Forelimb muscle (tissue), 1 donor: Measurements from ENCODE around the gene PRX. TPM values are rescaled to one million over a fixed set of nuclear protein-coding genes. Genes with fewer than 3 reads are reported as not detected.
"Not testable (repeated sequence)": the region's sequence is repeated elsewhere in the genome, so short reads cannot be mapped to it uniquely, and the experiment has no call there.

Experiments used
- DNase-seq: peaks from one replicate; pipeline ENCODE4 v3.0.0-alpha.2; 2013; ENCODE audit warnings: low read depth
- polyA plus RNA-seq: library from polyadenylated mRNA; unstranded; fragments of 120-200 nt; gene quantifications from one replicate; pipeline ENCODE4 v1.2.1, GENCODE V29; 2013; ENCODE audit not compliant: insufficient read length

Gene PRX
- polyA plus RNA-seq, 1 donor = 7.7 TPM

GRCh38 chr19:40414542-40415535 lies 1.7 kb upstream of the PRX start:
- no peak for DNase-seq

- DNase-seq = no peak
Measured at GRCh38 chr19:40412866-40413265, 312 bp downstream of the PRX start.

DNA sequence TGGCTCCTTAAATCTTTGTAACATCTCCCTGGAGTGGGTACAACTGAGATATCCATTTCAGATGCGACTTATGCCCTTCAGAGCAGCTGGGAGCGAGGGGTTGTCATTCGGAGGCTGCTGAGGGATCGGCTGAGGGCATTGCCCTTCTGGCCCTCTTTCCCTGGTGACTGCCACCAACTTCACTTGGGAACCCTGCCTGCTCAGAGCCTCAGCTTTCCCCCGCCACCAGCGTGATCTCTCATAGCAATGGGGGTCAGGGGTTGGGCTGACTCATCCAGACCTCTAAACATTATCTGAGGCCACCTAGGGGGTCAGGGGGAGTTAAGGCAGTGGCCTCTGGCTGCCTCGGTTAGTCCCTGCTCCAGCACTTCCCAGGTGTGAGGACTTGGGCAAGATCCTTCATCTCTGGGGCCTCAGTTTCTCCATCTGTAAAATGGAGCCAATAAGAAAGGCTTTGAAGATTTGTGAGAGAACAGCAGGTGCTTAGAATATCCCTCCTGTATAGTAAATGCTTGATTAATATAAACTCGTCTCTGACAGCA lies 1.1 kb downstream of the PRX start:
- no peak for DNase-seq

GRCh38 chr19:40411125-40411842 lies 1.9 kb downstream of the PRX start:
- no peak for DNase-seq

- no peak for DNase-seq
Measured at GRCh38 chr19:40410030-40410389, 3.2 kb downstream of the PRX start.

- not testable (repeated sequence) for DNase-seq
Measured at GRCh38 chr19:40408598-40408925, 4.6 kb downstream of the PRX start.

DNA sequence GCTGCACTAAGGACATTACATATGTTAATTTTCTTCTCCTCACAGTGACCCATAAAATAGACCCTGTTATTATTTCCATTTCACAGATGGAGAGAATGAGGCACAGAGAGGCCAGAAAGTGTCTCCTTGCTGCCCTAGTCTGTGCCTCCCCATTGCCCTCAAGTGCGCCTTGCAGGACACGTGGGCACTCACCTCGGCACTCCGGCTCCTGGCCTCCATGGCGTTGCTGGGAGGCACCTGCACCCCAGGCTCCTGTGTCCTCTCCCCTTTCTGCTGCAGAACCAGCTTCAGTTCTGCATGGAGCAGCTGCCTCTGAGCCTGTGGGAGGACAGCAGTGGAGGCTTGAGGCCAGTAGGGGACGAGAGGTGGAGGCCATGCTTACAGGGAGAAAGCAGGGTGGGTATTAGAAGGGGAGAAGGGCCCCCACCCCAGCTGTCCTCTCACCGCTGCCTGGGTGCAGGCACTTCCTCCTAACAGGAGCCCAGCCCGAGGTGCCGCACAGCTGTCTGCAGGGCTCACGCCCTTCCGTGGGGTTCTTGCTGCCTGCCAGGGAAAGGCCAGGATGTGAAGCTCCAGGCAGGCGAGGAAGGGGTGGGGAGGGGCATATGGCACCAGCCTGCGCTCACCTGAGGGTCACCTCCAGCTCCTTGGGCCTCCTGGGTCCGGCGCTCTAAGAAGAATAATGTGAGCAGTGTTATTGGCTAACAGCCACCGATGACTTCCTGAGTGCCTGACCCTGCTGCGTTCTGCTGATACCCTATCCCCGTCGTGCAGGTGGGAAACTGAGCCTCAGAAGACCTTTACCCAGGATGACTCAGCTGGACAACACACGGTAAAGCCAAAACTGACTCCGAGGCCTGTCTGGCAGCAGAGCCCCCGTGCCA lies 5.2 kb downstream of the PRX start:
- no peak for DNase-seq

GRCh38 chr19:40403262-40403984 lies 9.8 kb downstream of the PRX start:
- DNase-seq = no peak

DNA sequence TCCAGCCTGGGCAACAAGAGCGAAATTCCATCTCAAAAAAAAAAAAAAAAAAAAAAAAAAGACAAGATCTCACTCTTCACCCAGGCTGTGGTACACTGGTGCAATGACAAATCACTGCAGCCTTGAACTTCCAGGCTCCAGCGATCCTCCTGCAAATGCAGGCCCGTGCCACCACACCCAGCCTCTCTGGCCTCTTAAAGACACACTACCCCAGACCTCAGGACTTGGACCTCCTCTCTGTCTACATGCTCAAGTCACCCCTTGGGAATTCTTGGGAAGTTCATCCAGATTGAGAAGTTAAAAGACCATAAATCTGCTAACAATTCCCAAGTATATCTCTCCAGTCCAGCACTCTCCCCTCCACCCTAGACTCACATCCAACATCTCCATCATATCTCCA lies 12.6 kb downstream of the PRX start:
- no peak for DNase-seq

DNA sequence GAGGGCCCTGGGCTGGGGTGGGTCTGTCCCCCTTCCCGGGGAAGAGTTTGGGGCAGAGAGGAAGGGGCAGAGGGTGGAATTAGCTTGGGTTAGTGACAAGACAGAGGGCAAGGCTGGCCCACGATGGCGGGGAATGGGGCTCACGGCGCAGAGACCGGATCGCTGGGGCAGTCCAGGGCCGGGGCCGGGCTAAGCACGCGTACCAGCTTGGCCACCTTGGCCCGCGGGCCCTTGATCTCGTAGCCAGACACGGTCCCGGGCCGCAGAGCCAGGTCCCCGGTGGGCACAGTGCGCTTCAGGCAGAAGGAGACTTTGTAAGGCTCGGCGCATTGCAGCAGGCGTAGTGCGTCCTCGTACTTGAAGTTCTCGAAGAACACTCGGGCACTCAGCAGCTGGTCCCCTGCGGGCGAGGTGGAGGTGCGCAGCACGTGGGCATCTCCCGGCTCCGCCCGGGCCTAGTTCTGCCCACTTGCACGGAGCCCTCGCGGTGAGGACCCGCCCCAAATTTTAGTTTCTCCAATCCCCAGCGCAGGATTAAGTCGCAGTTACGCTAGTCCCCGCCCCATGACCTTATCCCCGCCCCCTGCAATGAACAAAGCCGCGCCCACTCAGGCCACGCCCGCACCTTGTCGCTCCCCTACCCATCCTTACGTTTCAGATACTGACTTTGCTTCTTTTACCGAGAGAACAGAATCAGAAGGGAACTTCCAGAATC lies 14.6 kb downstream of the PRX start:
- DNase-seq = no peak

GRCh38 chr19:40397568-40397906 lies 15.6 kb downstream of the PRX start:
- no peak for DNase-seq

DNA sequence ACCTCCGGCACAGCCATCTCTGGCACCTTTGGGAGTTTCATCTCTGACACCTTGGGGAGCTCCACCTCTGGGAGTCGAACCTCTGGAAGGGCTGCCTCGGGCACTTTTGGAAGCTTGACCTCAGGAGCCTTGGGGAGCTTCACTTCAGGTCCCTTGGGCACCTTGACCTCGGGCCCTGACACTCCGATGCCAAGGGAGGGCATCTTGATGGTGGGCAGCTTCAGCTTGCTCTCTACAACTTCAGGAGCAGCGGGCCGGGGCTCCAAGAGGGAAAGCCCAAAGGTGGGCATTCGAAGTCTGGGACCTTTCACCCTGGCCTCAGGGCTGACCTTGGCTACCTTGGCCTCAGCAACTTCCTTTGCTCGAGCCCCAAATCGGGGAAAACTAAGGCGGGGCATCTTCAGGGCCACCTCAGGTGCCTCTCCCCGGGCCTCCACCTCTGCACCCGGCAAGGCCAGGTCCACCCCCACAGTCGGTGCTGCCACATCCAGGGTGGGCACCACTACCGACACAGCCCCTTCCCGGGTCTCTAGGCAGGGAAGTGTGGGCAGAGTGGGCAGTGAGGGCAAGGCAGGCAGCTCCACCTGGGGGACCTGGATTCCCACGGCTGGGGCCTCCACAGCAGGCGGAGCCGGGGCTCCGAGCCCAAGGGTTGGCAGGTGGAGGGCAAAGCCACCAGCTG lies 16.2 kb downstream of the PRX start:
- DNase-seq = no peak

GRCh38 chr19:40395956-40396355 lies 17.2 kb downstream of the PRX start:
- DNase-seq = no peak

DNA sequence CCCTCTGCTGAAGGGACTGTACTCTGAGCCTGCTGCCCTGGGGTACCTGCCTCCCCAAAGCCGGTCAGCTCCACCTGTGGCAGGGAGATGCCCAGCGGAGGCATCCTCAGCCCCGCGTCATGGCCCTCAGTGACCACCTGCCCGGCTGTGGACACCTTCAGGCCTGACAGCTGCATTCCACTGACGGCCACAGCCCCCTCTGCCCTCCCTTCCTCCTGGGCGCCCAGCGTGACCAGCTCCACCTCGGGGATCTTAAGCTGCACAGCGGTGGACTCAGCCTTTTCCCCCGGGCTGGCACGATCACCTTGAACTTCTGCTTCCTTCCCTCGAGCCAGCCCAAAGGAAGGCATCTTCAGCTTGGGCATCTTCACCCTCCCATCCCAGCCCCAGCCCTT lies 18.4 kb downstream of the PRX start:
- DNase-seq = no peak

DNA sequence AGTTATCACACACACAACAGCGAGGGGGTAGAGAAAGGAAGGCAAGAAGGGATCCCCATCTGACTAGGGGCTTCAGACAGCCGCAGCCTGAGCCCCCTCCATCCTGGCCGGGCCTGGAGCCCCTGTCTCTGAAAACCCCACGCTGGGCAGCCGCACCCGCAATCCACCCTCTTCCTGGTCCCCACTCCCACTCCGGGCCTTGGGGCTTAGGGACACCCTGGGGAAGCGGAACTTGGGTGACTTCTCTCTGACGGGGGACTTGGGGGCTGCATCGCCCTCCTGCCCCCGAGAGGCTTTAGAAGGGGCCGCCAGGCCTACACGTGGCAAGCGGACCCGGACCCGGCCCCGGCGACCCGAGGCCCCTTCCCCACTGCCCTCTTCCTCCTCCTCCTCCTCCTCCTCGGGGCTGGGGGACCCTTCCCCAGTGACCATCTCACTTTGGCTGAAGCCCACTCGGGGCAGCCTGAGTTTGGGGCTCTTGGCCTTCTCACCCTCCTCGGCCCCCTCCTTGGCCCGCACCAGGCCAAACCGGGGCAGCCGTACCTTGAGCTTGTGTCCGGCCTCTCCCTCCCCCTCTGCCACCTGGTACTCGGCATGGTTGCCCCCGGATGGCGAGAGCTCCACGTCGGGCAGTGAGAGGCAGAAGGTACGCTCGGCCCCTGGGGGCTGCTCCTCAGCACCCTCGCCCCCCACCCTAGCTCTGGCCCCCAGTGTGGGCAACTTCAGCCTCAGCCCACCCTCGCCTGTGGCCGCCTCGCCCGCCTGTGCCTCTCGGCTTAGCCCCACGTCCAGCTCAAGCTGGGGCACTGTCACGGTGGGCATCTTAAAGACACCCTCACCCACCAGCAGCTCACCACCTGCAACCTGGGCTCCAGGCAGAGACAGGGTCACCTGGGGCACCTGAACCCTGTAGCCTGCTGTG lies 19.0 kb downstream of the PRX start:
- no peak for DNase-seq

DNA sequence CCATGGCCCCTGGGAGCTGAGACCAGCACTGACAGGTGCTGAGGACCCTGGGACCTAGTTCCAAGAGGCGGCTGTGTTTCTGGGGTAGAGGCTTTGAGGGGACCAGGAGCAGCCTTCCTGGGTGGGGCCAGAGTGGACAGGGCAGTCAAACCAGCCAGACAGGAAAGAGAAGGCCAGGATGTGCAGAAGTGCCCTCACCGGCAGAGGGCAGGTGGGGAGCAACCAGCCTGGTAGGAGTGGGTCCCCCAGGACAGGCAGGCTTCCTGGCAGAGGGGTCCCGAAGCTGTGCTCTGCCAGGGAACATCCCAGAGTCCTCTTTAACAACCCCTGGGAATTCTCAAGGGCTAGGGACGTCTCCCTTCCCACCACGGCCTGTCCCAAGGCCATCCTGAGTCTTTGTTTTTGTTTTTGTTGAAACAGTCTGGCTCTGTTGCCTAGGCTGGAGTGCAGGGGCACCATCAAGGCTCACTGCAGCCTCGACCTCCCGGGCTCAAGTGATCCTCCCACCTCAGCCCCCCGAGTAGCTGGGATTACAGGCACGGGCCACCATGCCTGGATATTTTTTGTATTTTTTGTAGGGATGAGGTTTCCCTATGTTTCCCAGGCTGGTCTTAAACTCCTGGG lies 20.2 kb downstream of the PRX start:
- no peak for DNase-seq

DNA sequence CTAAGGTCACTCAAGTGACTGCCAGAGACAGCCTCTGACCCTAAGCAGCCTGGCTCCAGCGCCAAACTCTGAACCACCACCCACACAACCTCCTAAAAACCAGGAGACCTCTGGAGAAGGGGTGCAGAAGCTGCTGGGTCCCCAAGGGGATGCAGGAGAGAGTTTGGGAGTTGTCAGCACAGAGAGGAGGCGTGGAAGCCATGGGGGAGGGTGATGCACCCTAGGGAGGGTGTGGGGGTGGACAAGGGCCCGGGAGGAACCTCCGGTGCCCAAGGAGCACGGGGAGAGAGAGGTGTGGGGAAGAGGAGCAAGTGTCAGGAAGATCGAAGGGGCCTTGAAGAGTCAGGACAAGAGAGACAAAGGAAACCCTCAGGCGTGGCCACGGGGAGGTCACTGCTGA lies 21.1 kb downstream of the PRX start:
- DNase-seq = no peak

DNA sequence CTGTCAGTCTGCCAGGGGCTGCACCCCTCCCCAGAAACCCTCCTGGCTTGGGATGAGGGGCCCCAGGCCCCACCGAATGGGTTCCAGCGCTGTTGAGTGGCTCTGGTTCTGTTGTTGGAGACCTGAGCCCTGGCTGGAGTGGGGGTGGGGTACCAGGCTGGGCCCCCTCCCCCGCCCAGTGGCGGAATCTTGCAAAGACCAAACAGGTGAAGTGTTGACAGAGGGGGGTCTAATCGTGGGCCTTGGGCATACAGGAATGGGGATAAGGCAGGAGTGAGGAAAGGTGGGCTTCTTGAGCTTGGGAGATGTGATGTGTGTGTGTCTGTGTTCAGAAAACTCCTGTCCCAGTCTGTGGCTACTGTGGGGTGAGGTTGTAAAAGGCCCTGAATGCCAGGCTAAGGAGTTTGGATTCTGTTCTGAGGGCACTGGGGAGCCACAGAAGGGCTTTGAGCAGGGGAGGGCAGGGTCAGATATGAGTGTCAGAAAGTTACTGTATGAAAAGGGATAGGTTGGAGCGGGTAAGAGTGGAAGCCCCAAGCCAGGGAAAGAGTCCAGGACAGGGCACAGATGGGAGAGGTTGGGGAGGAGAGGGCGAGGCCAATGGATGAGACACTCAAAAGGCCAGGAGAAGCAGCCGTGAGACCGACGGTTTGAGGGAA lies 23.0 kb downstream of the PRX start, which contains the start of gene HIPK4:
Gene HIPK4 (minus strand): TSS at position 98 of the 659 bp plus-strand sequence. CDS start 279 bp downstream, outside the sequence.
- DNase-seq = no peak
